ENCODE results near the gene EPHA2. TPM values are rescaled to one million over a fixed set of nuclear protein-coding genes. Genes with fewer than 3 reads are reported as not detected.

Gene EPHA2
- total RNA-seq, 2 experiments from 2014 or later = 0.08 TPM; not detected in 1

DNA sequence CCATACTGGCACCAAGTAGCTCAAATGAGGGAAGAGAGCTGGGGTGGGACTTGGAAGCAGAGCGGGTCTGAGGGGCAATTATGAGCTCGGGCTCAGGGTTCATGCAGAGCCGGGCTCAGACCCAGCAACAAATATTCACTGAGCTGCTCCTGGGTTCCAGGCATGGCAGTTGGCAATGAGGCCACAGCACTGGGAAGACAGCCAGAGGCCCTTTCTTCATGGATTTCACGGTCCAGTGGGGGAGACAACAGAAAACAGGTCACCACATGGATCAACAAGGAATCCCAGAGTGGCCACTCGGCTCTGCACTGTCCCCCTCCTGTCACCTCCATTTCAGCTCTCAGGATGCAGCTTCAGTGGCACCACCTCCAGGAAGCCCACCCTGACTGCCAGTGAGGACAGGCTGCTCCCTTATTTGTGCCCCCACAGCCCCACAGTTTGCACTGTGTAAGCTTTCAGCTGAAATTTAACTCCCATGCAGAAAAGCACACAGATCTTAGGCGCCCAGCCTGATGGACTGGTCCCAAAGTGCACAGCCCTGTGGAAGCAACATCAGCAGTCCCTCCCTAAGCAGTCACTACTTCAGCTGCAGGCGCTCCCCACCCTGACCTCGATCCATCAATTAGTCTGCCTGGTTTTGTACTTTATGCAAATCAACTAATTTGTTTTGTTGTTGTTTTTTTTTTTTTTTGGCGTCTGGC lies 34.2 kb upstream of the EPHA2 start:
- Mint-ChIP-seq H3K9me3 (no peaks in the 10 kb centered on the region), H3K27me3 (peaks cover 15% of the 10 kb centered on the region), H3K27ac (no peak overlapping the region), H3K4me1 (no peaks in the 10 kb centered on the region), H3K36me3 (no peaks in the 10 kb centered on the region), H3K4me3 (no peak overlapping the region)
- DNase-seq = no peak

DNA sequence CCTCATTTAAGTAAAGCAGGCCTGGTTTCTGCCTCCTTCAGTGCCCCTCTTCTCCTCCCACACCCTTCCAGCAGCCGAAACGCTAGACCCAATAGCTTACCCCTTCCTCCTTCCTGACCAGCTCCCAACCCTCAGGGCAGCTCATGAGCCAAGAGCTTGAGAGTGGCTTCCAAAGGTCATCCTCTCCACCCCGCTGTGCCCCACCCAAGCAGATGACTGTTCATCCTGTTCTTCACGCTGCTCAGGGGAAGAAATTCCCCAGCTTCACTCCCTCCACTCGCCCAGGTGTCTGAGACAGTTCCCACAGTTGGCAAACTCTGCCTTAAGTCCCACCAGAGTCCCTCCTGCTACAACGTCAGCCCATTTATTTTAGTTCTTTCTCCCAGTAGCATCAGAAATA lies 33.1 kb upstream of the EPHA2 start:
- H3K4me3 Mint-ChIP-seq = no peak overlapping the region
- H3K36me3 Mint-ChIP-seq = no peaks in the 10 kb centered on the region
- H3K9me3 Mint-ChIP-seq = no peaks in the 10 kb centered on the region
- H3K27ac Mint-ChIP-seq = no peak overlapping the region
- no peak for DNase-seq
- no peaks in the 10 kb centered on the region for H3K4me1 Mint-ChIP-seq
- peaks cover 15% of the 10 kb centered on the region for H3K27me3 Mint-ChIP-seq

DNA sequence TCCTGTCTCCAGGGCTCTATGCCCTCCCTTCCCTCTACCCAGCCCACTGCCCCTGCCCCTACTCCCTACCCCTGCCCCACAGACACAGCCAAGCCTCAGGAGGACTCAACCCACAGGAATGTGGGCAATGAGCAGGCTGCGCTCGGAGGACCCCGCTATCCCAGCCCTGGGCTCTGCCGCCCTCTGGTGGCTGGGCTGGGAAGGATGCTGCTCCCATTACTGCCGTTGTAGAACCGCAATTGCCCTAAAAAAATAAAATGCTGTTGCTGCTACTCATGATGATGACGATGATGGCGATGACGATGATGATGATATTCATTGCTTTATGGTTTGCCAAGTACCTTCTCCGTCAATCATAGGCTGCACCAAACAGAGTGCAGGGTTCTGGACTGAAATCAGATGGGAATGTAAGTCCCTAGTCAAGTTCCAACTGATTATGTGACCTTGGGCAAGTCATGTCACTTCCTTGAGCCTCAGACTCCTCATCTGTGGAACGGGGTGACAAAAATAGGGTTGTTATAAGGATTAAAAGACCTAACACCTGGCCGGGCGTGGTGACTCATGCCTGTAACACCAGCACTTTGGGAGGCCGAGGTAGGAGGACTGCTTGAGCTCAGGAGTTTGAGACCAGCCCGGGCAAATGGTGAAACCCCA lies 32.0 kb upstream of the EPHA2 start:
- DNase-seq = peak; percentile 74
- no peak overlapping the region for H3K27ac Mint-ChIP-seq

DNA sequence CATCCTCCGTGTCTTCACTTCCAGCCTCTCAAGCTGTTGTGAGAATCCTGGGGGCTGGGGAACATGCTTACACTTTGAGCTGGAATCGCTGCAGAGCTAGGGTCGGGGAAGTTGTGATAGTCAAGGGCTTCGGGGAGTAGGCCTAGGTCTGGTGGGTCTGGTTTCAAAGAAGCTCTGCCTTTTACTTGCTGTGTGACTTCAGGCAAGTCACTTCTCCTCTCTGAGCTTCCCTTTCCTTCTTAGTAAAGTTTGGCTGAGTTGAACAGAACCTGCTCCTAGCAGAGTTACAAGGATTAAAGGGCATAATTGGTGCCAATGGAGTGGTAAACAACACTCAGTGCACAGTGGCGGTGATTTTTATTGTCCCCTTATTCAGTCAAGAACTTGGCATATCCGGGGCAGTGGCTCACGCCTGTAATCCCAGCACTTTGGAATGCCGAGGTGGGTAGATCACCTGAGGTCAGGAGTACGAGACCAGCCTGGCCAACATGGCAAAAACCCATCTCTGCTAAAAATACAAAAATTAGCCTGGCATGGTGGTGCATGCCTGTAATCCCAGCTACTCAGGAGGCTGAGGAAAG lies 30.9 kb upstream of the EPHA2 start:
- Mint-ChIP-seq H3K36me3 (no peaks in the 10 kb centered on the region), H3K27ac (no peak overlapping the region), H3K9me3 (no peaks in the 10 kb centered on the region), H3K27me3 (peaks cover 15% of the 10 kb centered on the region), H3K4me1 (no peaks in the 10 kb centered on the region), H3K4me3 (no peak overlapping the region)
- no peak for DNase-seq

More for the DNA sequence above, 32.0 kb upstream of the EPHA2 start:
- Mint-ChIP-seq H3K4me3 (no peak overlapping the region), H3K36me3 (no peaks in the 10 kb centered on the region), H3K27me3 (peaks cover 15% of the 10 kb centered on the region), H3K9me3 (no peaks in the 10 kb centered on the region), H3K4me1 (no peaks in the 10 kb centered on the region)

DNA sequence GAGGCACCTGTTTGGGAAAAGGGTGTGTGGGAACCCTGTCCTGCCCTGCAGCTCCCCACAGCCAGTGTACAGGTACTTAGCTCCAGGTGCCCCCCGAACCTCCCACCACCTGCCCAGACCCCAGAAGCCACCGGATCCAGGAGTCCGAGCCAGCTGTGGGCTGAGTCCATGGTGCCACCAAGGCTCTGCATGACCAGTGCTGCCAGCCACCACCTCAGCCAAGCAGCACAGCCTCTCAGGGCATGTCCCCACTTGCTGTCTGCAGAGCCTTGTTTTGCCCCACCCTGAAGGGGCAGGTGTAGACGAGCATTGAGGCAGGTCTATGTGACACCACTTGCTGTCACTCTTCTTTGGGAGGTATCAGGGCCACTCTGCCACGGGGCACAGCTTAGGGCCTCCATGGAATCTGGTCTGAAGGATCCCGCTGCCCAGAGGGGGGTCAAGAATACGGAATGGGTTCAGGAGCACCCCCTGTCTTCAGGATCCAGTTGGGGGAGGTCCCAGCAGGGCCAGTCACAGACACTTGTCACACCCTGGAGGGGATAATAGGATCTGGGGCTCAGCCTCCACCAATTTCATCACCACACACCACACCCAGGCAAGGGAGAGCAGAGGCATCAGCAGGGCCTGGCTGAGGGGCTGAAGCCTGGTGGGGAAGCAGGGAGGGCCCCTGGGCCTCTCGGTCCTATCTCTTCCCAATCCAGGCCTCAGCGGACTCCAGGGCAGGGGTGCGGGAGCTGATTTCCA lies 28.9 kb upstream of the EPHA2 start:
- Mint-ChIP-seq H3K36me3 (no peaks in the 10 kb centered on the region), H3K4me3 (no peak overlapping the region), H3K4me1 (no peaks in the 10 kb centered on the region), H3K27ac (no peak overlapping the region), H3K9me3 (no peaks in the 10 kb centered on the region), H3K27me3 (peaks cover 15% of the 10 kb centered on the region)
- DNase-seq = no peak

DNA sequence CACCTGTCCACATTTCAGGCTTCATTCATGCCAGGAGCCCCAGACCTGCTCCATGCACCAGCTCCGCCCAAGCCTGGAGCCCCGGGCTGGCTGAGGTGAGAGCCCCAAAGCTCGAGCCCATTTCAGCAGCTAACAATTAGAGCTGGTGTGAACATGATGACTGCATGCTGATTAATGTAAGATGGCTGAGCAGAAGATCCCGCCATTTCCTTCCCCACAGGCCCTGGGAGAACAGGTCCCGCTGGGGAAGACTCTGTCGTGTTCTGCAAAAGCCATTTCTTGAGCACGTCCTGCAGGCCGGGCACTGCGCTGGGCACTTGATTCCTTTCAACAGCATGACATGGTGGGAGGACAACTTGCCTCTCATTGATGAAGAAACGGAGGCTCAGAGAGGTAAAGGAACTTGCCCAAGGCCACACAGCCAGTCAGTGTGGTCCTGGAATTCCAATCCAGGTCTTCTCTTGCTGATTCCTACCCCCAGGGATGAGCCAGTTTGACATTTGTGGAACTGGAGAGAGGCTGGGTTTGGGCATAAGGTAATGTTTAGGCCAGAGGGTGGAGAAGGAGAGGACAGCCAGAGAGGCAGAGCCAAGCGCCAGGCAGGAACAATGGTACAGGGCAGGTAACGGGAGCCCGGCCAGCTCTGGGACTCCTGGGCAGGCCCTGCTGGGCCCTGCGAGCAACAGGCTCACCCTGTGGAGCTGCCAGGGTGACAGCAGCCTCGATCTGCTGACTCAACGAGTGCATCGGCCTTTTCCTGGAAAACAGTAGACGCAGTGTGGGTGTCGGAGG lies 28.1 kb upstream of the EPHA2 start:
- Mint-ChIP-seq H3K27ac (no peak overlapping the region), H3K9me3 (no peaks in the 10 kb centered on the region), H3K4me1 (no peaks in the 10 kb centered on the region), H3K27me3 (peaks cover 12% of the 10 kb centered on the region), H3K4me3 (no peak overlapping the region), H3K36me3 (no peaks in the 10 kb centered on the region)
- DNase-seq = no peak

DNA sequence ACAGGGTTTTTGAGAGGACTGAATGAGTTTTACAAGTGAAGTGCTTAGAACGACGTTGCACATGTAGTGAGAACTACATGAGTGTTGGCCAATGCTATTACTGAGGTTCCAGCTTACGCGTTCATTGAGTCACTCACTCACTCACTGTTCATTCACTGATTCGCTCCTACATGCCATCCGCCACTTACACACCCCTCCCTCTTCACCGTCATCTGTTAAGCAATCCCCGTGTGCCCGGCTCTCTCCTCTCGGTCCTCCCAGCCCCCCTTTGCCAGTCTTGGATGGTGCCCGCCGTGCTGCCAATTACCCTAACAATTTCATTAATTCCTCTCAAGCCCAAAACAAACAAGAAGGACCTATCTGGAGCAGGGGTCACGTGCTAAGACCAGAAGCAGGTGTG lies 27.3 kb upstream of the EPHA2 start:
- Mint-ChIP-seq H3K4me1 (no peaks in the 10 kb centered on the region), H3K4me3 (no peak overlapping the region), H3K9me3 (no peaks in the 10 kb centered on the region), H3K27me3 (peaks cover 4% of the 10 kb centered on the region), H3K36me3 (no peaks in the 10 kb centered on the region), H3K27ac (no peak overlapping the region)
- DNase-seq = no peak

DNA sequence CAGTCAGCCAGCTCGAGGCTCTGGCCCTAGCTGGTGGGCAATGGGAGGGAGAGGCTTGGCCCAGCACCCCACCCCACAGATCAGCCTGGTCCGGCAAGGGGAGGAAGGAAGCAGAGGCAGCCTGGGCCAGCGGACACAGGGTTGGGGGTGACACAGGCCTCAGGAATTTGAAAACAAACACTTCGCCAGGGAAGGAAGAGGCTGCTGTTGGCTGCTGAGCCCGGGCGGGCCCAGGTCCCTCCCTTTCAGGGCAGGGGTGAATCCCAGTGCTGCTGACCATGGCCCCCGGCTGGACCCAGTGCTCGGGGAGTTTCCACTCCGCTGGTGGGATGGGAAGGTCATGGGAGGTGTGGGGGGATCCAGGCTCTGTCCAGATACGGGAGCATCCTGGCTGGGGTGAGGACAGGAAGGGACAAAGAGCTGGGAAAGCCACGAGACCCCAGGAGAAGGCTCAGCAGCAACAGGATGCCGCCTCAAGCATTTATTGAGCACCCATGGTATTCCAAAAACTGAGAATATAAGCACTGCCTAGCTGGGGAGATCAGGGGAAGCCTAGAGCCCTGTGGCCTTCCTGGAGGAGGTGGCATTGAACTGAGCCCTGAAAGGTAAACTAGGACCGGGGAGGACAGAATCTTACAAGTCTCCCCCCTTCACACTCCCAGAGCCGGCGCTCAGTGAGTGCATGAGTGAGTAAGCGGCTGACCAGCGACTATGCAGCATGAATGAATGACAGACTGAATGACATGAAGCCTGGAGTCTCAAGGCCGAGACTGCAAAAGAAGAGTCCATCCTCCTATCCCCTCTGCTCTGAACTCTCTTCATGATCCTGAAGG lies 26.2 kb upstream of the EPHA2 start:
- Mint-ChIP-seq H3K27me3 (no peaks in the 10 kb centered on the region), H3K36me3 (no peaks in the 10 kb centered on the region), H3K9me3 (no peaks in the 10 kb centered on the region), H3K4me3 (no peak overlapping the region), H3K4me1 (no peaks in the 10 kb centered on the region), H3K27ac (no peak overlapping the region)
- DNase-seq = no peak

DNA sequence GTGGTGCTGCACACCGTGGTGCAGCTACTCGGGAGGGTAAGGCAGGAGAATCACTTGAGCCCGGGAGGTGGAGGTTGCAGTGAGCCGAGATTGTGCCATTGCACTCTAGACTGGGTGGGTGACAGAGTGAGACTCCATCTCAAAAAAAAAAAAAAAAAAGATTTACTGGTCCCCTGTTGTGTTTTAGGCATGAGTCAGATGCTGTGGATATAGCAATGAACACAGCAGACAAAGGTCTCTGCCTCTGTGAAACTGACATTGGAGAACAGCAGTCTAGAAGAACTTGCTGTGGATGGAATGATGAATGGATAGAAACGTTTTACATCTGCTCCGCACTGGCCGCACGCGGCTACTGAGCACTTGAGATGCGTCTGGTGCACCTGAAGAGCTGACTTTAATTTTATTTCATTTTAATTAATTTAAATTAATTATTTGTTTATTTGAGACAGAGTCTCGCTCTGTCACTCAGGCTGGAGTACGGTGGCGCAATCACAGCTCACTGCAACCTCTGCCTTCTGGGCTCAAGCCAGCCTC lies 24.5 kb upstream of the EPHA2 start:
- H3K27ac Mint-ChIP-seq = no peak overlapping the region
- H3K9me3 Mint-ChIP-seq = no peaks in the 10 kb centered on the region
- H3K4me1 Mint-ChIP-seq = no peaks in the 10 kb centered on the region

DNA sequence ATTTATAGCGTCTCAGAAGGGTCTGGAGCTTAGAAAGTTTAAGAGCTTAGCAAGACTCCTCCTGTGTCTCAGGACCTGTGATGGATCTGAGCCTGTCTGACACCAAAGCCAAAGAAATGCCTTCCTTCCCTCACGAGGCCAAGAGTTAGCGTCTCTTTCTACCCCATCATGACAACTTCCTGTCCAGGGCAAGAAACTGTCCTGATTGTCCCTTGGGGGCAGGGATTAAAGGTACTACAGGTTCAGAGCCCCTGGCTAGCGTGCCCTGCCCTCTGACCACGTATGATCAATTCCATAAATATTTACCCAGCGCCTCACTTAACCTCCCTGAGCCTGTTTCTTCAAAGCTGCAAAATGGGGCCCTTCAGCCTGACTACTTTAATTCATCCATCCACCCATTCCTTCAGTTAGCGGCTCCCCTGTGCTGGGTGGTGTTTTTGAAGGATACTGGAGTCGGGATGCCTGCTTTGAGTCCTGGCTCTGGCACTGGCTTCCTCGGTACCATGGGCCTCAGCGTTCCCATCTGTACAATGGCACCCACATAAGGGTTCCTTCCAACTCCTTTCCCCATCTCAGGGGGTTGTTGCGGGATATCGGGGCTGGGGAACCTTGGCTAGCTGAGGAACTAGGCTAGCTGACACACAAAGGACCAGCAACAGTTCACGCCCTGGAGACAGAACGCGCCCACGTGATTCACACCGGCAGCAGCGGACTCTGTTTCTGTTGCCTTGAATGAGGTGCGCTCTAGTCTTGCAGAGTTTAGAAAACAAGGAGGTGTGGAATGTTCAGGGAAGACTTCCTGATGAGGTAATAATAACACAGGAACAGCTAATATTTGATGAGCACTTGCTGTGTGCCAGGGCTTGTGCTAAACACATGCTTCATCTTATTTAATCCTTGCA lies 23.0 kb upstream of the EPHA2 start:
- Mint-ChIP-seq H3K9me3 (no peaks in the 10 kb centered on the region), H3K4me1 (no peaks in the 10 kb centered on the region), H3K4me3 (no peak overlapping the region), H3K36me3 (no peaks in the 10 kb centered on the region), H3K27ac (no peak overlapping the region), H3K27me3 (no peaks in the 10 kb centered on the region)
- no peak for DNase-seq

More for the DNA sequence above, 24.5 kb upstream of the EPHA2 start:
- H3K27me3 Mint-ChIP-seq = no peaks in the 10 kb centered on the region
- no peak for DNase-seq
- H3K4me3 Mint-ChIP-seq = no peak overlapping the region
- no peaks in the 10 kb centered on the region for H3K36me3 Mint-ChIP-seq

DNA sequence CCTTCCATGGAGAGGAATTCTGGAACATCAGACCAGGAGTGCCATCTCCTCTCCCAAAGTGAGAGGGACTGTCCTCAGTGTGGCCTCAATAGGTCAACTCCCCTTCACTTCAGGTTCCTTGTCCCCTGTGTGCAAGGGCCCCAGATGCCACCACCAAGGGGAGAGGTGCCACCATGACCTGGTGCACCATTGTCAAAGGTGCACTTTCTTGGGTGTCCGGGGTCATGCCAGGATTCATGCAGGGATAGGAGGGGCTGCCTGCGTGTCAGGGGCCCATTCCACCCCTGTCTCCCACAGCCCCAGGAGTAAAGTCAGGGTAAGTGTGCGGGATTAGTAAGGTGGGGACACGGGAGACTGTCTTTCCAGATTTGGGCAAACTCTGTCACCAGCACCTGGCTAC lies 21.4 kb upstream of the EPHA2 start:
- Mint-ChIP-seq H3K9me3 (no peaks in the 10 kb centered on the region), H3K36me3 (no peaks in the 10 kb centered on the region)

DNA sequence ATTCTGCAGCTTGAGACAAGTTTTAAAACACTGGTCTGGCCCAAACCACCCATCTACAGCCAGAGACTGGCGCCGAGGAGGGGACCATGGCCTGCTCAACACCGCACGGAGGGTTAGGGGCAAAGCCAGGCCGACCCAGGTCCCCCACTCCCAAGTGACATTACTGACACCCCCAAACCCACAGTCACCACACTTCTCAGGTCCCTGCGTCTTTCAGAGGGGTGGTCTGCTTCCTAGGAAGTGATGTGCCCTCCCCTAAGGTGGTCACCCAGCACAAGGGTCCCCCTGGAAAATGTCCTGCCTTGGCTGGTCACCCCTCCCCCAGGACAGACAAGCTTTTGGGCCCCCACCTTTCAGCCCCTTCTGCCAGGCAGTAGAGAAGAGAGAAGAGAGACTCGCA lies 20.8 kb upstream of the EPHA2 start:
- DNase-seq = no peak
- Mint-ChIP-seq H3K27ac (no peak overlapping the region), H3K27me3 (no peaks in the 10 kb centered on the region), H3K4me3 (no peak overlapping the region), H3K36me3 (no peaks in the 10 kb centered on the region), H3K9me3 (no peaks in the 10 kb centered on the region), H3K4me1 (no peaks in the 10 kb centered on the region)

More for the DNA sequence above, 21.4 kb upstream of the EPHA2 start:
- H3K27ac Mint-ChIP-seq = no peak overlapping the region
- no peak overlapping the region for H3K4me3 Mint-ChIP-seq
- H3K27me3 Mint-ChIP-seq = no peaks in the 10 kb centered on the region
- H3K4me1 Mint-ChIP-seq = no peaks in the 10 kb centered on the region
- no peak for DNase-seq
